Stimulated activated CD4-positive, alpha-beta T cell treated with anti-CD3 and anti-CD28 coated beads, Interleukin-12 subunit alpha, Interleukin-12 subunit beta, amount 100 ng/mL, for 4 hours (primary cell): ENCODE results near the gene TCF4.

Experiments used
- DNase-seq: peaks from one replicate; pipeline ENCODE4 v3.0.0-alpha.2; 2020

Gene TCF4

GRCh38 chr18:55541571-55541970 lies 46.4 kb downstream of the TCF4 start:
- DNase-seq = no peak

GRCh38 chr18:55539240-55539639 lies 48.8 kb downstream of the TCF4 start:
- no peak for DNase-seq

- DNase-seq = no peak
These were observed 53.0 kb downstream of the TCF4 start for GRCh38 chr18:55534996-55535395.

- DNase-seq = no peak
These were observed 53.4 kb downstream of the TCF4 start for GRCh38 chr18:55534547-55534946.

GRCh38 chr18:55530166-55530565 lies 57.8 kb downstream of the TCF4 start:
- no peak for DNase-seq

GRCh38 chr18:55529581-55529980 lies 58.4 kb downstream of the TCF4 start:
- DNase-seq = no peak

- no peak for DNase-seq
These were observed 62.1 kb downstream of the TCF4 start for GRCh38 chr18:55525845-55526244.

- no peak for DNase-seq
These were observed 63.5 kb downstream of the TCF4 start for GRCh38 chr18:55524353-55525073.

GRCh38 chr18:55523001-55523400 lies 65.0 kb downstream of the TCF4 start:
- no peak for DNase-seq

GRCh38 chr18:55522011-55522410 lies 66.0 kb downstream of the TCF4 start:
- no peak for DNase-seq

- no peak for DNase-seq
These were observed 70.9 kb downstream of the TCF4 start for GRCh38 chr18:55517055-55517454.

GRCh38 chr18:55515941-55516710 lies 71.9 kb downstream of the TCF4 start:
- DNase-seq = no peak

GRCh38 chr18:55515214-55515613 lies 72.8 kb downstream of the TCF4 start:
- DNase-seq = no peak

GRCh38 chr18:55513161-55513560 lies 74.8 kb downstream of the TCF4 start:
- DNase-seq = no peak

GRCh38 chr18:55511277-55511676 lies 76.7 kb downstream of the TCF4 start:
- DNase-seq = no peak

GRCh38 chr18:55510809-55511208 lies 77.2 kb downstream of the TCF4 start:
- DNase-seq = no peak

- no peak for DNase-seq
These were observed 78.2 kb downstream of the TCF4 start for GRCh38 chr18:55509631-55510324.

- DNase-seq = no peak
These were observed 79.3 kb downstream of the TCF4 start for GRCh38 chr18:55508651-55509050.

GRCh38 chr18:55506074-55506473 lies 81.9 kb downstream of the TCF4 start:
- DNase-seq = no peak

- DNase-seq = no peak
These were observed 83.2 kb downstream of the TCF4 start for GRCh38 chr18:55504808-55505207.

- no peak for DNase-seq
These were observed 84.7 kb downstream of the TCF4 start for GRCh38 chr18:55503167-55503820.

- no peak for DNase-seq
These were observed 85.8 kb downstream of the TCF4 start for GRCh38 chr18:55501982-55502710.

GRCh38 chr18:55501579-55501978 lies 86.4 kb downstream of the TCF4 start:
- DNase-seq = no peak
